GM19397 (cell line): ENCODE data around the gene TM6SF1.
"Not testable (repeated sequence)": the region's sequence is repeated elsewhere in the genome, so short reads cannot be mapped to it uniquely, and the experiment has no call there.

Experiments used
- ATAC-seq: cut with Tn5 transposase; IDR thresholded peaks from one replicate; pipeline ENCODE4 v1.9.1; 2021; ENCODE audit warnings: mild to moderate bottlenecking, moderate library complexity; ENCODE audit not compliant: unreplicated experiment

TM6SF1 gene

DNA sequence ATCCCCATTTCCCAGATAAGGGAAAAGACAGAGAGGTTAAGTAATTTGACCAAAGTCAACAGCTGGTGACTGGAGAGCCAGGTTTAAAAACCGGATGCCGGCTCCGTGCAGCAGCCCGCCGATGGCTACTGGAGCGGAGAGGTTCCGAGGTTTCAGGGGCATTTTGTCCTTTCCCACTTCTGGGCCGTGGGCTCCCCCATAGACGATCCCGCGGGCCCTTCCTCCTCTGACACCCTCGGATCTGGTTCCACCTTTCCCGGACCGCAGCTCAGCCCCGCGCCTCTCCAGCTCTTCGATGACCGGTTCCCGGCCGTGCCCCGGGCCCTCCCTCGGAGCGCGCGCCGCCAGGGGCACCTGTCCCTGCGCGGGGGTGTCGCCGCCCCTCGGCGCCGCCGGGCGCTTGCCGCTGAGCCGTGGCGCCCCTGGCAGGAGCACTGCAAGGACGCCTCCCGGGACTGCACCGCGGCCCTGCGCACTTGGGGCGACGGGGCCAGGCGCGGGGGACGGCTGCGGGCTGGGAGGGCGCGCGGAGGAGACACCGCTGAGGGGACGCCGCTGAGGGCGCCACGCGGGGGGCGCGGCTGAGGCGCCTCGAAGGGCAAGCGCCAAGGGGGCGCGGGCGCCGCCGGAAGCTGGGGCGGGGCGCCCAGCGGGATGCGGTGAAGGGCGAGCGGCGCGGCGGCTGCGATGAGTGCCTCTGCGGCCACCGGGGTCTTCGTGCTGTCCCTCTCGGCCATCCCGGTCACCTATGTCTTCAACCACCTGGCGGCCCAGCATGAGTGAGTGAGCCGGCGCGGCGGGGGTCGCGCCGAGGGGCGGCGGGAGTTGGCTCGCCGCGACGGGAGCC lies at the start of gene TM6SF1:
TSS of gene TM6SF1 (plus strand) at position 652 of the 847 bp plus-strand sequence. CDS start at position 688, 36 bp downstream.
- peak; percentile 38 for ATAC-seq

GRCh38 chr15:83057696-83058376 lies 49.6 kb upstream of the TM6SF1 start:
- ATAC-seq = no peak

DNA sequence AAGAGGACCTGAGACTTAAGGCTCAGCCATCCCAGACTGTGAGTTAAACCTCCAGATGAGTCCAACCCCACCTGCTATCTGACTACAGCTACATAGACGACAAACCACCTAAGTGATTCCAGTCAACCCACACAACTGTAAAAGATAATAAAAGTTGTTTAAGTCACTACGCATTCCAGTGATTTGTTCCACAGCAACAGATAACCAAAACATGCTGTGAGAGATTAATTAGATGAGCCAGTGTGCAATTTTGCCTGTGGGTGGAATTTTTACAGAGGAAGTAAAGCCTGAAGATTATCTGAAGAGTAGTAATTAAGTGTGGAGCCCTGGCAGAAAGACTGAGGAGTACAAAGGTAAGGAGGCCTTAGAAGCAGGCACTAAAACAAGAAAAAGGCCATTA lies 45.8 kb upstream of the TM6SF1 start:
- ATAC-seq = no peak

- no peak for ATAC-seq
These were observed 44.7 kb upstream of the TM6SF1 start for GRCh38 chr15:83062768-83063180.

GRCh38 chr15:83063551-83063950 lies 43.9 kb upstream of the TM6SF1 start:
- ATAC-seq = no peak

GRCh38 chr15:83064859-83065258 lies 42.6 kb upstream of the TM6SF1 start:
- ATAC-seq = no peak

- ATAC-seq = no peak
These were observed 42.0 kb upstream of the TM6SF1 start for GRCh38 chr15:83065431-83065830.

DNA sequence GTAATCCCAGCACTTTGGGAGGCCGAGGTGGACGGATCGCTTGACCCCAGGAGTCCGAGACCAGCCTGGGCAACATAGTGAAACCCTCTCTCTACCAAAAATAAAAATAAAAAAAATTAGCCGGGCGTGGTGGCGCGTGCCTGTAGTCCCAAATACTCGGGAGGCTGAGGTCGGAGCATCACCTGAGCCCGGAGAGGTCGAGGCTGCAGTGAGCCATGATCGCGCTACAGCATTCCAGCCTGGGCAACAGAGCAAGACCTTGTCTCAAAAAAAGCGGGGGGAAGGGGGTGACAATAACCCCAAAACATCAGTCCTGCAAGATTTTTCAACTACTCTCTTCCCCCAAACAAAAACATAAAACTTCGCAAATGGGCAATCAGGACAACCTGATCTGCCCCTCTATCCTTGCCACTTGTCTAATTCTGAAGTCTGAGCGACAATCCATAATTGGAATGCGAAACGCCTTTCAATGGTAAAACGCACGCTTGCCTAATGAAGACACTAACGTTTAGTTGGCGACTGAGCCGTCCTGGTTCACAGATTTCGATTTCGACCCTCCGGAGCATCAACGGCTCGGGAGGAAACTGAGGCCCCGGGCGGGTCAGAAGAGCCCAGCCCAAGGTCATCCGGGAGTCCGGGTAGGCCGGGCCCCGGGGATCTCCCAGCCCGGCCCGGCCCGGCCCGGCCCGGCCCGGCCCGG lies 41.3 kb upstream of the TM6SF1 start:
- ATAC-seq = no peak

DNA sequence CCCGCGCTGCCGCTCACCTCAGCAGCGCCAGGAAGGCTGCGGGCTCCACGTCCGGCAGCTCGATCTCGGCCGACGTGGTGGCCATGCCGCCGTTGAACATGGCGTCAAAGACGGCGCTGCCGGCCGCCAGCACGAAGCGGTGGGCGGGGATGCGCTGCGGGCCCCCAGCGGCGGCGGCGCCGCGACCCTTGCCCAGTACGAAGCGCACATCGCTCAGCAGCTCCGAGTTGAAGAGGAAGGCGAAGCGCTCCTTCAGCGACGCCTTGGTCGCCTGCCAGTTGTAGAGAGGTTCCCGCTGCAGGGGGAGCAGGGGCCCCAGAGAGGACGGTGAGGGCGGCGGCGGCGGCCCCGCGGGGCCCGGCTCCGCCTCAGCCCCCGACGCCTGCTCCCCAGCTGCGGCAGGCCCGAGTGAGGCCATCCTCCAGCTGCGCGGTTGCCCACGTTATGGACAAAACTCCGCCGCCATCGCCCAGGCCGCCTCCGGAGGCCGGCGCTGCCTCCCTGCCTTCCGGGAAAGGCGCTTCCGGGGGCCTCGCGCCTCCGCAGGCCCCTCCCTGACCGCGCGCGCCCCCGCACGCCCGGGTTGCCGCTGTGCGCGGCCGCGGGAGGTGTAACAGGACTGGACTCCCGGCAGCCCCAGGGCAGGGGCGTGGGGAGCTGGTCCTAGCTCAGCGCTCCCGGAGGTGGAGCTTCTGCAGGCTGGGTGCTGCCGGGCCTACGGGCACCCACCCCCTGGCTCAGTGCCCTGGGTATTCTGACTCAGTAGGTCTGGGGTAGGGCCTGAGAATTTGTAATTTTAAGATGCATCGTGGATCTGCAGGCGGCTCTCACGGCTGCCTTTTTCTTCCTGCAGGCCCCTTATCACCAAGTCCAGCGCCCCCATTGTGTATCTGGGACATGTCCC lies 40.5 kb upstream of the TM6SF1 start, which contains the start of gene BTBD1:
TSS of gene BTBD1 (minus strand) at position 519 of the 904 bp plus-strand sequence. CDS start at position 418, 101 bp downstream.
- ATAC-seq = peak; percentile 90

DNA sequence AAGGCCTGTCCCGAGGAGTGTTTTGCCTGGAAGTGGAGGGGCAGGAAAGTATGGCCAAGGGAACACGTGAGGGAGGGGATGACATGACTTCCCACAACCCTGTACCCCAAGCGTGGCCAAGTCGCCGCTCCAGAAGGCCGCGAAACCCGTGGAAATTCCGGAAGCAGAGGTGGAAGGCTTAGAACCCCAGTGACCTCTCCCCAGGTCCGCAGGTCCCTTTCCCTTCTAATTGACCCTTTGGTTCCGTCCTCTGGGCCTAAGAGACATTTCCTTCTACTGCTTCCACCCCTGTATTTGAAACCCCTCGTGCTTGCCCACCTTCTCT lies 39.8 kb upstream of the TM6SF1 start:
- no peak for ATAC-seq

- ATAC-seq = no peak
These were observed 39.4 kb upstream of the TM6SF1 start for GRCh38 chr15:83068054-83068453.

- ATAC-seq = not testable (repeated sequence)
These were observed 38.2 kb upstream of the TM6SF1 start for GRCh38 chr15:83069211-83069642.

DNA sequence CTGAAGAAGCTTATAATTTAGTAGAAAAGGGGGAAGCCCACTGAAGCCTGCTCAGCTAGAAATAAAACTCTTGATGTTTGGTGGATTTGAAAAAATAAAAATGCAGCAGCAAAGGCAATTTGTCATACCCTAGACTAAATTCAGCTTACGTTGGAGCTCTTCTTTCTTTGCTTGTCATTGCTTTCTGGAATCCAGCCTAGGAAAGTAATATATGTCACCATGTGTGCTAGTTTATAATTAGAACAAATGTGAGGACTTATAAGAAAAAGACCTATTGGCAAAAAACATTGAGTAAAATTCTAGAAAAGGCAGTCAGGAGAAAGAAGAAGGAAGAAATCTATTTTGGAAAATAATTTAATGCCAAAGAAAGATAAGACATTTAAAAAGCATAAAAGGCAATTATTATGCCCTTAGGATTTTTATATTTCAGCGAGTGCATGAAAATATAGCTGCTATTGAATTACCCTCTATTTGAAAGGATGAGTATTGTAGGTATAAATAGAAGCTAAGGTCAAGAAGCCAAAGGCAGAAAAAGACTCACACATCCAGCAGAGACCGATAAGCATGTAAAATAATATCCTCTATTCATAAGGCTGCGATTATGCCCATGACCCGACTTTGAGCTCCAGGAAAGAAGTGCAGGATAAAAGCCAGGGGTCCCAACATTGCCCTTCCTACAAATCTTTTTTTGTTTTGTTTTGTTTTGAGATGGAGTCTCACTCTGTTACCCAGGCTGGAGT lies 29.8 kb upstream of the TM6SF1 start:
- no peak for ATAC-seq

DNA sequence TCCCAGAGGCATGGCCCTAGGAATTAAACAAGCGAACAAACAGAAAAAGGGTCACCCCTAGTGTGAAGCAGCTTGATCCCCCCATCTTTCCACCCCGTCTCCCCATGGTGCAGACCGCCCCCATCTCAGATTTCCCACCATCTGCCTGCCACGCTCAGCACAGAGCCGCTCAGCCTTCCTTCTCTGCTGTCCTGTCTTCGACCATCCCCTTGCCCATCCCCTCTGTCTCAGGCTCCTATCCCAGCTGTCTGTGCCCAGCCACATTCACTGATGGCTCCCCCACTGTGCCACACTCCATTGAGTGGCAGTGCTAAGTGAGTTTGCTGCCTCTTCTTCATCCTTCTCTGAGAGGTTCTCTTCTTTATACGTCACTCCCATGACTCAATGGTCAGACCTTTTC lies 28.7 kb upstream of the TM6SF1 start:
- ATAC-seq = no peak

DNA sequence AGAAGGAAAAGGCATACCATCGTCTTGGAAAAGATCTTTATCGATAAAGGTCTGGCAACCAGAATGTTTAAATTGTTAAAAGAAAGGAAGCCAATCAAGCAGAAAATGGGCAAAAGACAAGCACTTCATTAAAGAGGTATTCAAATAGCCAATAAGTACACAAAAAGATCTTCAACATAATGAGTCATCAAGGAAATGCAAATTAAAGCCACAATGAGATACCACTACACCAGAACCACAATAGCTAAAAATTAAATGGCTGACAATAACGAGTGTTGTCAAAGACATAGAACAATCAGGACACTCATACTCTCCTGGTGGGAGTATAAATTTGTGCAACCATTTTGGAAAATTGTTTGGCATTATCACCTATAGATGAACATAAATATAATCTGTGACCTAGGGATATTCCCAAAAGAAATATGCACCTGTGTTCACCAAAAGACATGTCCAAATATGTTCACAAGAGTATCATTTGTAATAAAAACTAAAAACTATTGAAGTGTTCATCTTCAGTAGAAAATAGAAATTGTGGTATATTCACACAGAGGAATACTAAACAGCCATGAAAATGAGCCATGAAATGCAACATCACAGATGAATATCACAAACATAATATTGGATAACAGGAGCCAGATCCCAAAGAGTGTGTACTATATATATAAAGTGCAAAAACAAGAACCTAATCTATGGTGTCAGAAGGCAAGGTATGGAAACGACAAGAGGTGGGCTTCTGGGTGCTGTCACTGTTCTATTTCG lies 26.0 kb upstream of the TM6SF1 start:
- ATAC-seq = no peak

GRCh38 chr15:83082730-83083386 lies 24.6 kb upstream of the TM6SF1 start:
- no peak for ATAC-seq

- not testable (repeated sequence) for ATAC-seq
These were observed 22.0 kb upstream of the TM6SF1 start for GRCh38 chr15:83085461-83085860.

DNA sequence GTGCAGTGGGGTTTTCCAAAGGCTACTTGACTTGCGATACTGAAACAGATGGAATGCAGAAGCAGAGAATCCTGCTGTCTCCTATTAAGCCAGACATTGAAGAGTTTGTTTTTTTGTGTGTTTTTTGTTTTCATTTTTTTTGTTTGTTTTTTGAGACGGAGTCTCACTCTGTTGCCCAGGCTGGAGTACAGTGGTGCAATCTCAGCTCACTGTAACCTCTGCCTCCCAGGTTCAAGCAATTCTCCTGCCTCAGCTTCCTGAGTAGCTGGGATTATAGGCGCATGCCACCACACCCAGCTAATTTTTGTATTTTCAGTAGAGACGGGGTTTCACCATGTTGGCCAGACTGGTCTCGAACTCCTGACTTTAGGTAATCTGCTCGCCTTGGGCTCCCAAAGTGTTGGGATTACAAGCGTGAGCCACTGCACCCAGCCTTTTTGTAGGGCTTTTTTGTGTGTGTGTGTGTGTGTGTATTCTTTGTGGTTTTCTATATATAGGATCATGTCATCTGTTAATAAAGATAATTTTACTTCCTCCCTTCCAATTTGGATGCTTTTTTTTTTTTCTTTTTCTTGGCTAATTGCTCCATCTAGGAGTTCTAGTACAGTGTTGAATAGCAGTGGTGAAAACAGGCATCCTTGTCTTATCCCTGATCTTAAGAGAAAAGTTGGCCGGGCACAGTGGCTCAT lies 21.4 kb upstream of the TM6SF1 start:
- not testable (repeated sequence) for ATAC-seq
